Stimulated activated effector memory CD8-positive, alpha-beta T cell treated with anti-CD3 and anti-CD28 coated beads, Interleukin-12 subunit alpha, Interleukin-12 subunit beta, amount 100 ng/mL, for 72 hours (primary cell): ENCODE results near the gene DOHH.
A peak's percentile ranks its signal among the peaks of the same experiment; 100 is the strongest.
"Not testable (repeated sequence)": the region's sequence is repeated elsewhere in the genome, so short reads cannot be mapped to it uniquely, and the experiment has no call there.

ENCODE experiments used
- ATAC-seq: fragments of 150-1000 bp; cut with Tn5 transposase; 2 replicates; pipeline ENCODE4 v1.10.0; 2021
- DNase-seq, 2 donors: peaks; one replicate each; pipeline ENCODE4 v3.0.0; 2021 to 2022; ENCODE audit warnings: low spot score in 2 of 2
- H3K27ac Mint-ChIP-seq: one replicate; pipeline ENCODE4 v1.8.0; 2022; ENCODE audit warnings: mild to moderate bottlenecking, mixed read lengths
- H3K36me3 Mint-ChIP-seq: one replicate; pipeline ENCODE4 v1.8.0; 2022; ENCODE audit warnings: mild to moderate bottlenecking, mixed read lengths
- H3K4me1 Mint-ChIP-seq: one replicate; pipeline ENCODE4 v1.8.0; 2022; ENCODE audit warnings: mixed read lengths
- H3K4me3 Mint-ChIP-seq: one replicate; pipeline ENCODE4 v1.8.0; 2022; ENCODE audit warnings: mild to moderate bottlenecking, mixed read lengths
- H3K9me3 Mint-ChIP-seq: one replicate; pipeline ENCODE4 v1.8.0; 2022; ENCODE audit warnings: mixed read lengths

Gene DOHH

GRCh38 chr19:3516675-3517207, 16.3 kb upstream of the DOHH start:
- Mint-ChIP-seq H3K36me3 (peaks cover 29% of the 10 kb centered on the region), H3K27ac (peak overlapping the region; percentile 76)
- ATAC-seq: peak; percentile 68

GRCh38 chr19:3515891-3516422, 15.5 kb upstream of the DOHH start:
- H3K27ac Mint-ChIP-seq: peak overlapping the region; percentile 76
- peaks cover 50% of the 10 kb centered on the region for H3K4me1 Mint-ChIP-seq
- peaks cover 30% of the 10 kb centered on the region for H3K36me3 Mint-ChIP-seq
- no peaks in the 10 kb centered on the region for H3K9me3 Mint-ChIP-seq
- no peak overlapping the region for H3K4me3 Mint-ChIP-seq
- ATAC-seq (no peak), DNase-seq (no peak)

More at GRCh38 chr19:3516675-3517207, 16.3 kb upstream of the DOHH start:
- Mint-ChIP-seq H3K4me3 (no peak overlapping the region), H3K9me3 (no peaks in the 10 kb centered on the region), H3K4me1 (peaks cover 46% of the 10 kb centered on the region)
- no peak for DNase-seq

DNA sequence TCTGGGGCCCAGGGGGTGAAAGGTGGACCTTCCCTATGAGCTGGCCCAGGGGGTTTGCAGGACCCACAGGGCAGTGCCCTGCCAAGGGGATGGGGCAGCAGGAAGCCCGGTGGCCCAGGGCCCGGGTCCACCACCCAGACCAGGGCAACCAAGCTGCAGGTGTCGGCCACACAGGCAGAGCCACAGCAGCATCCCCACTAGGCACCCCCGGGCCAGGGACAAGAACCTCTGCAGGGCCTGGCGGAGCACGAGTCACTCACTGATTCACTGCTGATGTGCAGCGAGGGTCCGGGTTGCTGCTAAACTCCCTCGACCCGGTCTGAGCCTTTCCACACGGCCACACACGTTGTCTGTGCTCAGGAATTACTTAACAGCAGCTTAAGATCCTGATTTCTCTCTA, 14.5 kb upstream of the DOHH start:
- ATAC-seq (no peak), DNase-seq (no peak)
- Mint-ChIP-seq H3K4me1 (peaks cover 56% of the 10 kb centered on the region), H3K4me3 (no peak overlapping the region), H3K27ac (peak overlapping the region; percentile 68), H3K9me3 (no peaks in the 10 kb centered on the region), H3K36me3 (peaks cover 33% of the 10 kb centered on the region)

DNA sequence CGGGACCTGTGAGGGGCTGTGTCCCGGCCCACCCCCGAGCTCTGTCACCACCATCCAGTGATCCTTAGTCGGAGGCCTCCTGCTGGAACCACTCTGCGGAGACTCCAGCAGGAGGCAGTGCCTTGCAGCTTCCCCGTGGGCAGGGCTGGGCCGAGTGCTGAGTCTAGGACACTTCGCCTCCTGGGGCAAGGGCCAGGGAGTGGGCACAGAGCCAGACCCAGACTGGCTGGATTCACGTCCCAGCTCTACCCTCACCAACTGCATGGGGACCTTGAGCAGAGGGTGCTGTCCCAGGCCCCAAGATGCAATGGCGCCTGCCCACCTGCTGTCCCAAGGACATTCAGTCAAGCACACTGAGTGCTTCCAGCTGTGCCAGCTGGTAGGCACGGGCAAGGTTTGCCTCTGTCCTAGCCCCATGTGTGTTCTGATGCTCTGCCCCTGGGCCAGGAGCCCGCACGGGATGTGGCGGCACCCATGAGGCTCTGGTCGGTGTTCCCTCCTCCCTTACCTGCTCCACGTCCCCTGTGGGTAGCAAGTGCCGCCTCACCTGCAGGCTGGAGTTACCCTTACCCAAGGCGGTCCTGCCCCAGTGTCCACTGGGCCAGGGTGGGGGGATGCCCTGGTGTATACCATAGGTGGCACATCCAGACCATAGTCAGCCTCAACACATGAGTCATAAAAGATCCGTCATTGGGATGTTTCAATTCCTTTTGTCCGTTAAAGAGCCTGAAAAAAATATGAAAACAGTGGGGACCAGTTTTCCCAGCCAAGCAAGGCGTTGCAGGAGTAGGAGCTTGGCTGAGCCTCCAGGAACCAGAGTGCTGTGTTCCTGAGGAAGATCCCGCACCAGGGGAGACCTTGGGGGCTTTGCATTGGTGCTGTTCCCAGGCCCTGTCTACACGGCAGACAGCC, 13.0 kb upstream of the DOHH start:
- Mint-ChIP-seq H3K4me1 (peaks cover 65% of the 10 kb centered on the region), H3K27ac (no peak overlapping the region)

GRCh38 chr19:3512562-3513228, 12.2 kb upstream of the DOHH start:
- Mint-ChIP-seq H3K4me3 (no peak overlapping the region), H3K4me1 (peaks cover 69% of the 10 kb centered on the region), H3K27ac (no peak overlapping the region), H3K36me3 (peaks cover 47% of the 10 kb centered on the region), H3K9me3 (no peaks in the 10 kb centered on the region)
- DNase-seq (no peak), ATAC-seq (no peak)

More for the DNA sequence above, 13.0 kb upstream of the DOHH start:
- Mint-ChIP-seq H3K36me3 (peaks cover 46% of the 10 kb centered on the region), H3K9me3 (no peaks in the 10 kb centered on the region), H3K4me3 (no peak overlapping the region)
- DNase-seq: no peak
- ATAC-seq: no peak

GRCh38 chr19:3511506-3512251, 11.2 kb upstream of the DOHH start:
- Mint-ChIP-seq H3K27ac (peak overlapping the region; percentile 26), H3K36me3 (peaks cover 57% of the 10 kb centered on the region), H3K4me1 (peaks cover 74% of the 10 kb centered on the region), H3K4me3 (no peak overlapping the region), H3K9me3 (no peaks in the 10 kb centered on the region)
- ATAC-seq (no peak), DNase-seq (no peak)

DNA sequence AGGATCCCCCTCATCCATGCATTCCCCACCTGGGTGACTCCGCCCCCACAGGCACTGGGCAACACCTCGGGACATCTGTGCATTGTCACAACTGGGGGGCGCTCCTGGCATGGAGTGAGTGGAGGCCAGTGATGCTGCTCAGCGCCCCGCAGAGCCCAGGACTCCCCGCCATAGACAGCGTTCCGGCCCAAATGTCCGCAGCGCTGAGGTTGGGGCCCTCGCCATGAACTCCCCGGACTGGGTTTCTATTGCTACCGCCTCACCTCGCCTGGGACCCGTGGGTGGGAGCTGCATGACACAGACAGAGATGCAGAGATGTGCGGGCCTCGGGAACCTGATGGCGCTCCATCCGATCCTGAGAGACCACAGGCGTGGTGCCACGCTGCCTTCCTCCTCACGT, 10.3 kb upstream of the DOHH start:
- H3K4me1 Mint-ChIP-seq: peaks cover 69% of the 10 kb centered on the region

GRCh38 chr19:3509566-3509989, 9.1 kb upstream of the DOHH start:
- Mint-ChIP-seq H3K9me3 (no peaks in the 10 kb centered on the region), H3K27ac (peak overlapping the region; percentile 89), H3K4me3 (peak overlapping the region; percentile 93), H3K4me1 (peaks cover 74% of the 10 kb centered on the region), H3K36me3 (peaks cover 68% of the 10 kb centered on the region)
- no peak for DNase-seq
- peak; percentile 39 for ATAC-seq

More for the DNA sequence above, 10.3 kb upstream of the DOHH start:
- Mint-ChIP-seq H3K27ac (peak overlapping the region; percentile 89), H3K9me3 (no peaks in the 10 kb centered on the region), H3K36me3 (peaks cover 65% of the 10 kb centered on the region), H3K4me3 (no peak overlapping the region)
- DNase-seq (no peak), ATAC-seq (no peak)

GRCh38 chr19:3508771-3509535, 8.5 kb upstream of the DOHH start:
- H3K4me1 Mint-ChIP-seq: peaks cover 69% of the 10 kb centered on the region

GRCh38 chr19:3508121-3508661, 7.7 kb upstream of the DOHH start:
- H3K4me1 Mint-ChIP-seq: peaks cover 64% of the 10 kb centered on the region
- peak overlapping the region; percentile 89 for H3K27ac Mint-ChIP-seq
- H3K36me3 Mint-ChIP-seq: peaks cover 63% of the 10 kb centered on the region
- not testable (repeated sequence) for H3K9me3 Mint-ChIP-seq, ATAC-seq, DNase-seq
- H3K4me3 Mint-ChIP-seq: peak overlapping the region; percentile 93

More at GRCh38 chr19:3508771-3509535, 8.5 kb upstream of the DOHH start:
- peak overlapping the region; percentile 89 for H3K27ac Mint-ChIP-seq
- H3K4me3 Mint-ChIP-seq: peak overlapping the region; percentile 93
- ATAC-seq (no peak), DNase-seq (no peak)
- H3K9me3 Mint-ChIP-seq: no peaks in the 10 kb centered on the region
- peaks cover 64% of the 10 kb centered on the region for H3K36me3 Mint-ChIP-seq

DNA sequence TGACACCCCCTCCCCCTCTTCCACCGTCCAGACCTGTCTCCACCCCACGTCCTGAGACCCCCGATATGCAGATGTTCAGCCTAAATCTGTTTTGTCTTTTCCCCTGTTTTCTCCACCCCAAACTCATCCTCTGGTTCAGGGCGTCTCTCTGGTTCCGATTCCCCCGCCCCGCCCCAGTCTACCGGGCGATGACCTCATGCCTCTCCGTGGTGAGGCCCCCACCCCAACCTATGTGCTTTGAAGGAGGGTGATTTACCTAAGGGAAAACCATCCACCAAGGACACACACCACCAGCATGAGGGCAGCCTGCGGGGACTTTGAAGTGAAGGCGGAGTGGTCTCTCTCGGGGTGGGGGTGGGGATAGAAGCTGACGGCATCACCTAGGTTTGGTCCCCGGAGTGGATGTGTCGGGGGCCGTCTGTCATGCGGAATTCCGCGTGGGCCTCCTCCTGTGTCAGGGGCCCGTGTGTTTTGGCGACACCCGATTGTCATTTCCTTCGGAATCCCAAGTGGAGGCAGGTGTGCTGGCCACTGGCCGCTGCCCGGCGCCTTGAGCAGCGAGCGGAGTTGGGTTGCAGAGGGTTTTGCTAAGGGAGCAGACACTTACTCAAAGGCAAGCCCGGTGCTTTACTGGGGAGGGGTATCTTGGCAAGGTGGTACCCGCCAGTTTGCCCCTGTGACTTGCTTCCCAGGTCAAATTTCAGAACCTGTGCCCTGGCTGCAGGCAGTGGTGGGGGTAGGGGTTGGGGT, 7.1 kb upstream of the DOHH start:
- peak overlapping the region; percentile 93 for H3K4me3 Mint-ChIP-seq
- peak overlapping the region; percentile 94 for H3K27ac Mint-ChIP-seq
- peaks cover 63% of the 10 kb centered on the region for H3K4me1 Mint-ChIP-seq
- no peaks in the 10 kb centered on the region for H3K9me3 Mint-ChIP-seq
- DNase-seq (peak in 1 of 2 donors; percentile 55), ATAC-seq (no peak)
- peaks cover 62% of the 10 kb centered on the region for H3K36me3 Mint-ChIP-seq

- H3K4me1 Mint-ChIP-seq: peaks cover 54% of the 10 kb centered on the region
- H3K27ac Mint-ChIP-seq: peak overlapping the region; percentile 94
- H3K9me3 Mint-ChIP-seq: no peaks in the 10 kb centered on the region
- H3K36me3 Mint-ChIP-seq: peaks cover 53% of the 10 kb centered on the region
- H3K4me3 Mint-ChIP-seq: peak overlapping the region; percentile 93
- DNase-seq (peak in 1 of 2 donors; percentile 71), ATAC-seq (no peak)
Measured at GRCh38 chr19:3506384-3507340, 6.2 kb upstream of the DOHH start.
